Chondrocyte (in vitro differentiated cells): ENCODE results near the gene CRYM. TPM values are rescaled to one million over a fixed set of nuclear protein-coding genes. Genes with fewer than 3 reads are reported as not detected.

Experiments used
- DNase-seq: peaks from one replicate; pipeline ENCODE4 v3.0.0; 2021; ENCODE audit warnings: mixed read lengths, low spot score
- H3K27ac Mint-ChIP-seq: one replicate; pipeline ENCODE4 v1.8.0; 2021; ENCODE audit warnings: mild to moderate bottlenecking, moderate library complexity, mixed read lengths; ENCODE audit not compliant: unreplicated experiment
- H3K27me3 Mint-ChIP-seq: 2 replicates; pipeline ENCODE4 v1.8.0; 2021; ENCODE audit warnings: low read depth, mixed read lengths
- H3K36me3 Mint-ChIP-seq: 2 replicates; pipeline ENCODE4 v1.8.0; 2021; ENCODE audit warnings: low read depth, mixed read lengths
- H3K4me1 Mint-ChIP-seq: 2 replicates; pipeline ENCODE4 v1.8.0; 2021; ENCODE audit warnings: low read depth, mild to moderate bottlenecking, mixed read lengths
- H3K4me3 Mint-ChIP-seq: one replicate; pipeline ENCODE4 v1.8.0; 2021; ENCODE audit warnings: mild to moderate bottlenecking, moderate library complexity, mixed read lengths; ENCODE audit not compliant: unreplicated experiment
- H3K9me3 Mint-ChIP-seq: 2 replicates; pipeline ENCODE4 v1.8.0; 2021; ENCODE audit warnings: low read depth, mixed read lengths
- total RNA-seq: library from RNA; stranded (reverse); gene quantifications from 3 replicates; pipeline ENCODE4 v1.2.1, GENCODE V29; 2021
- TF ChIP-seq, protein P1 (sequence below): fragments of 200-600 bp; sonication (generic); IDR thresholded peaks from 2 replicates; pipeline ENCODE4 v1.5.0; 2021; ENCODE audit warnings: antibody characterized with exemption, mild to moderate bottlenecking, moderate library complexity

The CRYM gene
- total RNA-seq, 1 donor from 2014 or later = not detected

GRCh38 chr16:21283521-21284289 lies 5.6 kb upstream of the CRYM start:
- H3K27me3 Mint-ChIP-seq = peaks cover 41% of the 10 kb centered on the region
- no peaks in the 10 kb centered on the region for H3K36me3 Mint-ChIP-seq
- peaks cover under 1% of the 10 kb centered on the region for H3K9me3 Mint-ChIP-seq
- no peak overlapping the region for H3K27ac Mint-ChIP-seq
- peaks cover 8% of the 10 kb centered on the region for H3K4me1 Mint-ChIP-seq
- no peak for DNase-seq
- peak overlapping the region; percentile 76 for H3K4me3 Mint-ChIP-seq
- TF ChIP-seq, protein P1, sequence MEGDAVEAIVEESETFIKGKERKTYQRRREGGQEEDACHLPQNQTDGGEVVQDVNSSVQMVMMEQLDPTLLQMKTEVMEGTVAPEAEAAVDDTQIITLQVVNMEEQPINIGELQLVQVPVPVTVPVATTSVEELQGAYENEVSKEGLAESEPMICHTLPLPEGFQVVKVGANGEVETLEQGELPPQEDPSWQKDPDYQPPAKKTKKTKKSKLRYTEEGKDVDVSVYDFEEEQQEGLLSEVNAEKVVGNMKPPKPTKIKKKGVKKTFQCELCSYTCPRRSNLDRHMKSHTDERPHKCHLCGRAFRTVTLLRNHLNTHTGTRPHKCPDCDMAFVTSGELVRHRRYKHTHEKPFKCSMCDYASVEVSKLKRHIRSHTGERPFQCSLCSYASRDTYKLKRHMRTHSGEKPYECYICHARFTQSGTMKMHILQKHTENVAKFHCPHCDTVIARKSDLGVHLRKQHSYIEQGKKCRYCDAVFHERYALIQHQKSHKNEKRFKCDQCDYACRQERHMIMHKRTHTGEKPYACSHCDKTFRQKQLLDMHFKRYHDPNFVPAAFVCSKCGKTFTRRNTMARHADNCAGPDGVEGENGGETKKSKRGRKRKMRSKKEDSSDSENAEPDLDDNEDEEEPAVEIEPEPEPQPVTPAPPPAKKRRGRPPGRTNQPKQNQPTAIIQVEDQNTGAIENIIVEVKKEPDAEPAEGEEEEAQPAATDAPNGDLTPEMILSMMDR = peak; percentile 78

DNA sequence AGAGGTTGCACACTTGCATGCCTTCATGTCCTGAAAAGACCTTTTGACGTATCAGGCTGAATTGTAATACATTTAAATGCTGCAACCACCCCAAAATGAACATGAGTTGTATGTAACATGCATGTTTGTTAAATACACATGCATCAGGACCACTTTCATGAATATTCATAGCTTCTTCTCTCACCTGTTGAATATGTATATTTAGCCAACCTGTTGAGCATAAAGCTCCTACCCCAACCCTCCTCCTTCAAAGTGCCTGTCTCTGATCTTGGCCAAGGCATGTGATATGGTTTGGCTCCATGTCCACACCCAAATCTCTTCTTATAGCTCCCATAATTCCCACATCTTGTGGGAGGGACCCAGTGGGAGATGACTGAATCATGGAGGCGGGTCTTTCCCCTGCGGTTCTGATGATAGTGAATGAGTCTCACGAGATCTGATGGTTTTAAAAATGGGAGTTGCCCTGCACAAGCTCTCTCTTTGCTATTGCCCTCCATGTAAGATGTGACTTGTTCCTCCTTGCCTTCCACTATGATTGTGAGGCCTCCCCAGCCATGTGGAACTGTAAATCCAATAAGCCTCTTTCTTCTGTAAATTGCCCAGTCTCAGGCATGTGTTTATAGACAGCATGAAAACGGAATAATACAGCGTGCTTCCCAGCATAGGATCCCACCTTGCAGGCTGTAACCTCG lies 3.8 kb upstream of the CRYM start:
- no peak for DNase-seq
- Mint-ChIP-seq H3K4me1 (peaks cover 15% of the 10 kb centered on the region), H3K27me3 (peaks cover 47% of the 10 kb centered on the region), H3K27ac (no peak overlapping the region), H3K4me3 (no peak overlapping the region), H3K36me3 (no peaks in the 10 kb centered on the region), H3K9me3 (no peaks in the 10 kb centered on the region)
- TF ChIP-seq, protein P1 = no peak

DNA sequence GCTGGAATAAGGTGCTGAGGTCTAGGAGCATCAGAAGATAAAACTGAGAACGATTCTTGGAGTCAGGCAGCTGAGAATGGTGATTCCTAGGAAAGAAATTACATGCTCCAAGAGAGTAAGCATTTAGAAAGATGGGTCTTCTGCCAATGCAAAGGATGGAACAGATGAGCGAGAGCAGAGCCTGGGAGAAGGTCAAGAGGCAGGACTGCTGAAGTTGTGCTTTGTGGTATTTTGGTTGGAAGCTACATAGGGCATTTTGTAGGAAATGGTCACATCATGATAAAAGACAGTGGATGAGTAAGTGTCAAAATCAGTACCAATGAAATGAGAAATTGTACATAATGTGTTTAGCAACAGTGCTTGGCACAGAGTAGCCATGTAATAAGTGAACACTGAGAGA lies 1.4 kb upstream of the CRYM start:
- Mint-ChIP-seq H3K4me1 (peaks cover 14% of the 10 kb centered on the region), H3K27ac (no peak overlapping the region), H3K4me3 (no peak overlapping the region), H3K9me3 (no peaks in the 10 kb centered on the region), H3K36me3 (no peaks in the 10 kb centered on the region), H3K27me3 (peaks cover 63% of the 10 kb centered on the region)
- TF ChIP-seq, protein P1 = no peak
- no peak for DNase-seq

DNA sequence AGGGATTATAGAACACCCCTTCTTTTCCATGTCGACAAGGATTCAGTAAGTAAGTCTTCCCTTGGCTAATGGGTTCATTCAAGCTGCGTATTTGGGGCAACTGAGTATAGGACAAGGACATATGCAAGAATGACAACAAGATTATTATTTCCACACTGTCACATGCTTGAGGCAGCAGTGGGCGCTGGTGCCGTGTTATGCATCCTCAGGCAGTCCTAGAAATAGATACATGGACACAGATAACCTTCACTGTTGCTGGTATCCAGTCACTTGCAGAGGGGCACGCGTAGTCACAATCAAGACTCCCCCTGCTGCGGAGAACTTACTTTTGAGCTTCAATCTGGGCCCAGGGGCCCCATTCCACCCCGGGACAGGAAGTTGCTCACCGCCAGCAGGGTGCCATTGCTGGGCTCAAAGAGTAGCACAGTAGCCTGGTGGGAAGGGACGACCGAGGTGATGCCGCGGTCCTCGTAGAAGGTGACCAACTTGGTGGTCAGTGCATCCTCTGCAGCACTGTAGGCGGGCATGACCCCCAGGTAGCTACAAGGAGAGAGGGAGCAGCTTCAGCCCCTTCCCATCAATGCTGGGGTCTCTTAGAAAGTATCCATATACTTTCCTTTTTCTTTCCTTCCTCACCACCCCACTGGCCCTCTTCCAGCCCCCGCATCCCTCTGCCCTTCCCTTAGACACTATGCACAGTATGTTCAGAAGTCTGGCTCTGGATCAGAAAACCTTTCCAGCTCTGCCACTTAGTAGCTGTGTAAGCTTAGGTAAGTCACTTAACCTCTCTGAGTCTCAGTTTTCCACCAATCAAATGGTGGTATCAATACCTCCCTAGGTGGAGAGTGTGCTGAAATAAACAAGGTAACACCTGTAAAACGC lies 804 bp downstream of the CRYM start:
- Mint-ChIP-seq H3K27me3 (peaks cover 68% of the 10 kb centered on the region), H3K36me3 (no peaks in the 10 kb centered on the region), H3K27ac (no peak overlapping the region), H3K9me3 (no peaks in the 10 kb centered on the region), H3K4me3 (peak overlapping the region; percentile 64), H3K4me1 (peaks cover 7% of the 10 kb centered on the region)
- no peak for DNase-seq
- TF ChIP-seq, protein P1 = no peak

DNA sequence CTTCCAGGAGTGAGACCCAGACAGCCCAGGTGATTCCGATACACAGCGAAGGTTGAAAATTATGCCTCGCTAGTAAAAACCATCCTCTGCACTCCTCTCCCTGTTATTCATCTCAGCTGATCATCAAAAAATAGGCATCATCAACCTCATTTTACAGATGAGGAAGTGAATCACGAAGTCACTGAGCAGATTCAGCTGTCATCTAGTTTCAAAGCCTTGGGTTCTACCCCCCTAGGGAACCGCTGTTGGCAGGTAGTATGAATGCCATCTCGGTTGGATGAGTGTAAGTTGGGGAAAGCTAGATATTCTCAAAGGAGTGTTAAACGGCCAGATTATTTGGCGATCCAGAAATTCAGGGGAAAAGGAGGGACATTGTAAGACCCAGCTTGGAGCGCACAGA lies 2.0 kb downstream of the CRYM start:
- H3K9me3 Mint-ChIP-seq = no peaks in the 10 kb centered on the region
- no peak overlapping the region for H3K4me3 Mint-ChIP-seq
- no peaks in the 10 kb centered on the region for H3K36me3 Mint-ChIP-seq
- DNase-seq = no peak
- TF ChIP-seq, protein P1 = no peak
- H3K27ac Mint-ChIP-seq = no peak overlapping the region
- peaks cover 7% of the 10 kb centered on the region for H3K4me1 Mint-ChIP-seq
- H3K27me3 Mint-ChIP-seq = peaks cover 70% of the 10 kb centered on the region
